Uterine smooth muscle cell (primary cell): ENCODE results near the gene YAP1. TPM values are rescaled to one million over a fixed set of nuclear protein-coding genes. Genes with fewer than 3 reads are reported as not detected.

Experiments
- total RNA-seq: library from RNA; depleted of rRNA; stranded (reverse); fragments of >200 nt; gene quantifications from 2 replicates; pipeline ENCODE4 v1.2.3, GENCODE V29; 2014

YAP1 gene
- total RNA-seq, result 158 and 240 TPM in 2 replicates

GRCh38 chr11:102109896-102110760 lies at the start of gene YAP1:
YAP1 (plus strand) TSS chr11:102110447; CDS start chr11:102110849, 402 bp downstream.

Other genes with a start within 250 kb of the YAP1 start
- 1.00 and 1.6 TPM in 2 replicates for gene CEP126, start 195.4 kb upstream of the YAP1 start, total RNA-seq
- not detected in 2 replicates for gene ANGPTL5, start 193.9 kb upstream of the YAP1 start, total RNA-seq
- gene CFAP300, start 63.0 kb upstream of the YAP1 start, total RNA-seq, result 5.9 and 7.9 TPM in 2 replicates
- gene BIRC3, start 207.0 kb downstream of the YAP1 start, total RNA-seq, result 0.50 and 0.89 TPM in 2 replicates
- 58.3 and 64.2 TPM in 2 replicates for gene BIRC2, start 236.8 kb downstream of the YAP1 start, total RNA-seq